ENCODE results near the gene SMKR1.

DNA sequence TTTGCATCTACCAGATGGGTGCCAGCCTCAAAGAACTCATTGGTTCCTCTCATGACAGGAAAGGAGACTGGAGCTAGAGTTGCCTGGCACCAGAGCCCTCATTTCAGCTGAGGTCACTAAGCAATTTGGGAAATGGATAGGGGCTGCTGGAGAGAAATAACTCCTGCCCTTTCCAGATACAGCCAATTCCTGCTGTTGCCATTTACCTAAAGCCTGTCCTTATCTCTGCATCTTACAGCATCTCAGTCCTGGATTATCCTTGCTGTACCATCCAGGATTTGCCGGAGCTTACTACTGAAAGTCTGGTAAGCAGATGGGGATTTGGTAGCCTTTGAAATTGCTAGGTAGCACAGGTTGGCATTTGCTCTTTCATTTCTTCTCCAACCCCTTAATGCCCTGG lies 31.9 kb upstream of the SMKR1 start:
- TF ChIP-seq, protein P1, sequence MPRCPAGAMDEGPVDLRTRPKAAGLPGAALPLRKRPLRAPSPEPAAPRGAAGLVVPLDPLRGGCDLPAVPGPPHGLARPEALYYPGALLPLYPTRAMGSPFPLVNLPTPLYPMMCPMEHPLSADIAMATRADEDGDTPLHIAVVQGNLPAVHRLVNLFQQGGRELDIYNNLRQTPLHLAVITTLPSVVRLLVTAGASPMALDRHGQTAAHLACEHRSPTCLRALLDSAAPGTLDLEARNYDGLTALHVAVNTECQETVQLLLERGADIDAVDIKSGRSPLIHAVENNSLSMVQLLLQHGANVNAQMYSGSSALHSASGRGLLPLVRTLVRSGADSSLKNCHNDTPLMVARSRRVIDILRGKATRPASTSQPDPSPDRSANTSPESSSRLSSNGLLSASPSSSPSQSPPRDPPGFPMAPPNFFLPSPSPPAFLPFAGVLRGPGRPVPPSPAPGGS (IDR thresholded peaks at IDR 0.05): no peak
- TF ChIP-seq POLR2A (IDR thresholded peaks at IDR 0.05; ENCODE audit: low read length) (no peak), ZSCAN20 (CRISPR knock-in tag; IDR thresholded peaks at IDR 0.05) (no peak)
